Skeletal muscle cell (primary cell): ENCODE measurements around the gene SUMF1.

Experiments
- DNase-seq: peaks from one replicate; pipeline ENCODE4 v3.0.0-alpha.2; 2010; ENCODE audit warnings: low read depth
- H3K4me3 ChIP-seq: 2 replicates; pipeline ENCODE4 v1.5.1; 2011; ENCODE audit warnings: low read depth, mild to moderate bottlenecking, control low read depth, low read length, moderate library complexity

The SUMF1 gene

DNA sequence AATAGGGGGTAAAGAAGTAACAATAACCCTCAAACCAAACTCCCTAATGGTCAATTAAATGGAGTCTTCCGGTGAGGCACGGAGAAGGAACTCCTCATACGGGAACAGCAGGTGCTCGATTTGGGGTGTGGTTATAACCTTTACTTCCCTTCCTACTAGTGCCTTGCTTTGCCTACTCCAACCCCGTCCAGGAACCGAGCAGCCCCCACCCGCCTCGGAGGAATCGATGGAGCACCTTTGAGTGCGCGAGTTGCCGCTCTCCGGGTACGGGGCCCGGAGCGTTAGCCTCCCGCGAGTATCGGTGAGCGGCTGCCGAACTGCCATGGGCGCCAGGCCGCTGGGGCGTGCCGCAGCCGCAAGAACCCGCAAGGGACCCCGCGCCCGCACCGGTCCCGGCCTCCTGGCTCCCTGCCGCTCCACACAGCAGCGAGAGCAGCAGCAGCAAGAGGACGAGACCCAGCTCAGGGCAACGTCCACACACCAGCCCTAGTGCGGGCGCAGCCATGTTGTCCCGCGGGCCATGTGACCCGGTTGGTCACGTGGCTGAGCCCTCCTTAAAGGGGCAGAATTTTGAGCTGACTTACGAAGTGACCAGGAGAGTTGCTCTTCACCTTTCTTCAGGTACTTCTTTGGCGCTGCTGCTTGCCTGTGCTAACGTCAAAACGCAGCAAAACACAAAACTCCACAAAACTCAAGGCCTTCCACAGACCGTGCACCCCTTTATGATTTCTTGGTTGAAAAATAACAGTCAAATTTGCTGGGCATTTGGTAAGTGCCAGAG, at the start of gene SUMF1:
SUMF1 (minus strand) TSS at position 529 of the 781 bp plus-strand sequence; CDS start at position 505, 24 bp downstream.
- H3K4me3 ChIP-seq, result peak within 1 kb of the TSS; percentile 64
- peak; percentile 35 for DNase-seq

DNA sequence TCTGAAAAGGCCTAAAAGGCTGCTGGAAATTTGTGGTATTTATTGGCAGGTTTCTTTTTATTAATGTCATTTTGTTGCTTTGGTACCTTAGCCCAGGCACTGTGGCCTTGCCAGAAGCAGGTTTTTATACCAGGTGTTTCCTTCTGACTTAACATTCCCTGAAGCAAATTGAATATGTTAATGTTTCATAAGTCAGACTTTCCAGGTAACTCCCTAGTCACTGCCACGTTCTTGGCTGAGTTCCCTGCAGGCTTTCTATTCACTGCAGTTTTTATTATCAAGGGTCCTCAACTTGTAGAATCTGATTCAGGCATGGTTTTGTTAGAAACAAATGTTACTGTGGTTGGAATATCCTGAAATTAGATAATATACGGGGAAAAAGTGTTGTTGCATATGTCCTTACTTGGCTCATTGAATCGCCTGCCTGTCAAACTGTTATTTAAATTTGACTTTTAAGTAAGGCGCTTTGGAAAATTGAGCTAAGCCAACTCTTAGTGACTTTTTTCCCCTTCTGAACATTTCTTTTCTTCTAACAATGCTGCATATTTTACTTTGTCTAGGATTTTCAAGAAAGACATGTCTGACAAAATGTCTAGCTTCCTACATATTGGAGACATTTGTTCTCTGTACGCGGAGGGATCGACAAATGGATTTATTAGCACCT, 49.0 kb upstream of the SUMF1 start:
- H3K4me3 ChIP-seq, result no peak overlapping the region
- no peak for DNase-seq

DNA sequence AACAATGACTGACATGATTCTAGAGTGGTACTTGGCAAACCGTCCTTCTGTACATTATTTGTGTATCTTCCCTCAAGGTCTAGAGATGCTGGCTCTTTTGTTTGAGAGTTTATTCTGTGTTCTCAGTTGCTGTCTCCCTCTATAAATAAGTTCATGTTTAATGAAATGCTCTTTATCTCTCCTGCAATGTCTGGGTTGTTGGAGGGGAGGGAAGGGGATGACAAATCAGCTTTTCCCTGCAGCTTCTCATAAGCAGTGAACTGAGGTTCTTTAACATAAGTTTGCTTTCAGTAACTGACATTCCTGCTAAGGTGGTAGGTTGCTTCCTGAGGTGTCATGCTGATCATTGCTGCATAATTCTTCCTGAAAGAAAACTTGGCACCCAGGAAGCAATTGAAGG, 47.8 kb upstream of the SUMF1 start:
- DNase-seq, result no peak
- no peak overlapping the region for H3K4me3 ChIP-seq

DNA sequence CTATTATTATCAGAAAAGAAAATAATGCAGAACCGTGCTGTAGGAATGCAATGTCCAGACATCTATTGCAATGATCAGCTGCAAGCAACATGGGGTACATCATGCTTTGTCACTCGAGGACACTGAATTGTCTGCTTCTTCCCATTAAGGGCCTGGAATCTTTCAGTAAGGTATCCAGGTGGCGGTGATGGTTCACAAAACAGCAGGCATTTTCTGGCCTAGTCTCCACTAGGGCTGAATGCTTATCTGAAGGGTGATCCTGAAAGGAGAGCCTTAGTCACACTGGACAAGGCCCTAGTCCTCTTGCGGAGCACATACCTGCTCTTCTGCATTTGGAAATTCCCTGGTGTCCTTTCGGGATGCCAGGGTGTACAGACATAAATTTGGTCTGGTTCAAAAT, 47.3 kb upstream of the SUMF1 start:
- no peak for DNase-seq
- no peak overlapping the region for H3K4me3 ChIP-seq

DNA sequence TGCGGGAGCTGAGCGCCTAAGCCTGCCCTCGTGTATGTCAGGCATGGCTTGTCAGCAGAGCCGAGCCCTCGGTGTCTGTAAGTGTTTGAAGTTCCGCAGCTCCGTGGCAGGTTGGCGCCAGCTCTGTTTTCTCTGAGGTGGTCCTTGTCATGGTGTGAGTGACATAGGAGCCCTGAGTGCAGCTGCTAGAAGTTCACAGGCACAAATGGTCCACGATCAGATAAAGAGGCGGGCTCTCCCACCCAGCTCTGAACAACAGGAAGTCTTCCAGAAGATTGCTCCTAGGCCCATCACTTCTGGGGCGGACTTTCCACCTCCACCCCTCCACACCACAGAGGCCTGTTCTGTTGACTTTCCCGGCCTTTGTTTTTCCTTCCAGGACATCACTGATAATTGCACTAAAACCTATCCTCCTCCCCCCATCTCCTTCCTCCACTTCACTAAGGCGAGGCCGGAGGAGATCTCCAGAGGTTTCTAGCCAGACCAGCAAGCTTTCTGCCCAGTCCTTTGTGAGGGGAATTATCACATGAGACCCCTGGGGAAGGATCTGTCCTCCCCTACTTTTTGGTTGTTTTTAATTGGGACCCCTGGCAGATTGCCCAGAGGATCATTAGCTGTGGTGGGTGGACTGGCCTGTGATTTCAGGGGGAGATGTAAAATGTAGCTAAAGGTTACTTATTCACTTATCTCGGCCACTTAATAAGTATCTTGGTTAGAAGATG, 46.0 kb upstream of the SUMF1 start:
- H3K4me3 ChIP-seq, result no peak overlapping the region
- no peak for DNase-seq

DNA sequence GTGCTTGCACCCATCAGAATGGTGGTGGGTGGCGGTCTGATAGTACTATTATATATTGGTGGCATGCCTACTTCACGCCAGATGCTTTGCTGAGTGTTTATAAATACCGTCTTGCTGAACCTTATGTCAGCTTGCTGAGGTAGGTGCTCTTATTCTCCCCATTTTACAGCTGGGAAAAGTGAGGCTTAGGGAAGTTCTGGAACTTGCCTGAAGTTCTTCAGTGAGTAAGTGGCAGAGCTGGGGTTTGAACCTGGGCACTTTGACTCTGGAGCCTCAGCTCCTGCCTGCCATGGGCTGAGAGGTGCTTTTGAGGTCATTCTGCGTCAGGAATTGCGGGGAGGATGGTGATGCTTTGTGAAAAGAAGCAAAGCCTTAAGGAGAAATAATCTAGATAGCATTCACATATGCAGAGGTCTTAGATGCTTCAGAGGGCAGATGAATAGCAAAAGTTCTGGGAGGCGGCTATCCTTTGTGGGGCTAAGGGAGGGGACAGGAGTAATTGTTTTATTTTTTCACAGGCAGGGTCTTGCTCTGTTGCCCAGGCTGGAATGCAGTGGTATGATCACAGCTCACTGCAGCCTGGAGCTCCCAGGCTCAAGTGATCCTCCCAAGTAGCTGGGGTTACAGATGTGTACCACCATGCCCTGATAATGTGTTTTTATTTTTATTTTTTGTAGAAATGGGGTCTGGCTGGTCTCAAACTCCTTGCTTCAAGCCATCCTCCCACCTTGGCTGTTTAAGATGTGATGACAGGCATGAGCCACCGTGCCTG, 44.6 kb upstream of the SUMF1 start:
- no peak for DNase-seq
- H3K4me3 ChIP-seq, result no peak overlapping the region

DNA sequence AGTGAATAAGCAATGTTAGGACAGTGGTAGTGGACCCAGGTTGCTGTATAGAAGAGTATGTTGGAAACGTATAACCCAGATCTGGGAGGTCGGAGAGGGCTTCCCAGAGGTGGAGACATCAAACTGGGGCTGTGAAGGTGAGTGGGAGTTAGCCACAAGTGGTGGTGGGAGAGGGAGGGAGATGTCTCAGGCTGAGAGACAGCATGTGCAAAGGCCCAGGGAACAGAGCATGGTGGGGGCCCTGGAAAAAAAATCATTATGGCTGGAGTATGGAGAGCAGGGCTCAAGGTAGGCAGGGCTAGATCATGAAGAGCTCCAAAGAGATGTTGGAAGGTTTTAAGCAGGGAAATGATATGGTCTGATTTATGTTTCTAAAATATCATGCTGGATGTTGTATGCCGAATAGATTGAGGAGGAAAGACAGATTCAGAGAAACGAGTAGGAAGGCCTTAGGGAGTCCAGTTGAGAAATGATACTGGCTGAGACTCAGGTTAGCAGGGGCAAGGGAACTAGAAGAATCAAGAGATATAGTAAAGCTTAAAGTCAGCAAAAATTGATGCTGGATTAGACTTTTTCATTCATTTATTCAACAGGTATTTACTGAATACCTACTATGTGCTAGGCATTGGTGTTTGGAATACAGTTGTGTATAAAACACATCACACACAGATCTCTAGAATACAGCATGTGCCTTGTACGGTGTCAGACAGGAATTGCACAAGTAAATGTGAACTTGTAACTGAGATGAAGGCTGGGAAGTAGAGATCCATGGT, 43.1 kb upstream of the SUMF1 start:
- DNase-seq, result no peak
- no peak overlapping the region for H3K4me3 ChIP-seq

DNA sequence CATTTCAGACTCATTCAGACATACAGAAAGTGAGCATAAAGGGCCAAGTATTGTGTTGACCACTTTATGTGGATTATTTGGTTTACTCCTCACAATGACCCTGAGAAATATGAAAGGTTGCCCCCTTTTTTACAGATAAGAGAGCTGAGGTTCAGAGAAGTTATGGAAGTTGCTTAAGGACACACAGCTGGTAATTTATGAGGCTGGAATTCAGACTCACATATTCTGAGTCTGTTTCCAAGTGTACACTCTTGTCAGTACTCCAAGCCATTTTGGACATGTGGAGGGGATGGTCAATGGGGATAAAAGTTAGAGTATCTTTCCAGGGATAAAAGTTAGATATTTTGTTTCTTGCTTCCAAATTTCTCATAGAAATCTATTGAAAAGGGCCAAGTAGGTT, 42.0 kb upstream of the SUMF1 start:
- no peak for DNase-seq
- H3K4me3 ChIP-seq, result no peak overlapping the region

DNA sequence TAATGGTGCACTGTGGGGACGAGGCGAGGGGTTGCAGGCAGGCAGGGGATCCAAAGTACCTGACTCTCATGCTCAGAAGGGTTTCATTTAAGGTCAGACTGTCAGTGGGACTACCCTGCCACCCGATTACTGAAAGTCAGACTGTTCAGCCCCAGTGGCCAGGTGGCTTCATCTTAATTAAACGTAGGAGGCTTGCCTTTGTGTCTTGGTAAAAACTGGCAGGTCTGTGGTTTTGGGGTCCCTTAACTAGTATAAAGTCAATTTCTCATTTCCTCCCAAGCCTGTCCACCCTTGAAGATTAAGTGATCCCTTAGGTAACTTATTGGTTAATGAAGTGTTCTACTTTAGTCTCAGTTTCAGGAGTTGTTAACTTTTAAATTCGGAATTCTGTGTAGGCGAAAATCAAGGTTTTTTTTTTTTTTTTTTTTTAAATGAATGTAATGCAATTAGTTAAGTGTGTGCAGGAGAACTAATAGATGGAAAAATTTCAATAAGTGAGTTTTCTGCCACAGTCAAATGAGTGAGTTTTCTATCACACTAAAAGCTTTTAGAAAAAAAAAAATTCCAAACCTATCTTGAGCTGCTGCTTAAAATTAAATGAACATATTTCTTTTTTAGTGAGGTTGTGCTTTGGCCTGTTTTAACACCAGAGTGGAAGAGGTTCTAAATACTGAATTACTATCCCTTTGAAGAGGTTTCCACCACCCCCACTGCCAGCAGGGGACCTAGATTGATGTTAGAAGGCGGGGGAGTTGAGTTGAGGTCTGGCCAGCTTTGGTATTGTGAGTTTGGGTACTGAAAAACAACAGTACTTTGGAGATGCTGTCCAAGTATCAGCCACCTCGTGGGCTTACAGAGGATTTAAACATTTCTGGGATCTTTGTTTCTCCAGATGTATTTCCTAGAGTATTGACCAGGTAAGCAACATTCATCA, 41.2 kb upstream of the SUMF1 start:
- no peak overlapping the region for H3K4me3 ChIP-seq
- no peak for DNase-seq

DNA sequence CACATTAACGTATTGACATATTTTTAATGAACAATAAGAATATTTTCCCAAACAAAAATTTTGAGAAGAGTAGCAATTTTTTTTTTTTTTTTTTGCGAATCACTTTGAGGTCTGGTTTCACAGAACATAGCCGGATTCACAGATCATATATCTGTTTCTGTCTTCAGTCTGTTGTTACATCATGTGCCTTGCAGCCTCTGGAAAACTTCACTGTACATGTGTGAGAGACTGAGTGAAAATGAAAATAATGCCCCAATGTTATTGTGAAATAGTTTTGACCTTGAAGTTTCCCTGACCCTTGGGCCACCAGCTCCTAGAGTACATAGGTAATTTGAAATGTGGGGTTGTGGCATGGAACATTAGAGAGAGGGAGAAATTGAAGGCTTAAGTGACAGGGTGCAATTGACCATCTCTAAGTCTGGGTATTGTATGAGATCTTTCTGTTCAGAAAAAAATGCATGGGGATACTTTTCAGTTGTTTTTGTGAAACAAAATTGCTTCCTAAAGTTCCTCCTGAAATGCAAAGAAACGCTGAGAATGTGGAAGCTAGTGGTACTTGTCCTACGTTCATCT, 40.0 kb upstream of the SUMF1 start:
- peak; percentile 43 for DNase-seq
- no peak overlapping the region for H3K4me3 ChIP-seq

DNA sequence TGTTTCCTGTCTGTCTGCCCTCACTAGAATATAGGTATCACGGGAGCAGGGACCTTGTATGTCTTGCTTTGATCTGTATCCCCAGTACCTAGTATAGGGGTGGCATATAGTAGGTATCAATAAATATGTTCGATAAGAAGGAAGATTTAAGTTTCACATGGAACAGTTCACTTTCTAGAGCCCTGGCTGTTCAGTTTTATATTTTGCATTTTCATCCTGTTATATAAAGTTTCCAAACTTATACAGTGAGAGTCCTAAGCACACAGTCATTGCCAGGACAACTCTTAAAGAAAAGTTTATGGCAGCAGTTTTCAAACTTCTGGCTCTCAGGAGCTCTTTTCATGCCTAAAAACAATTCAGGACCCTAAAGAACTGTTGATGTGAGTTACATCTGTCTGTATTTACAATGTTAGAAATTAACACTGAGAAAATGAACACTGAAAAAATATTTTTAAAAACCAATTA, 39.5 kb upstream of the SUMF1 start:
- H3K4me3 ChIP-seq, result no peak overlapping the region
- no peak for DNase-seq

DNA sequence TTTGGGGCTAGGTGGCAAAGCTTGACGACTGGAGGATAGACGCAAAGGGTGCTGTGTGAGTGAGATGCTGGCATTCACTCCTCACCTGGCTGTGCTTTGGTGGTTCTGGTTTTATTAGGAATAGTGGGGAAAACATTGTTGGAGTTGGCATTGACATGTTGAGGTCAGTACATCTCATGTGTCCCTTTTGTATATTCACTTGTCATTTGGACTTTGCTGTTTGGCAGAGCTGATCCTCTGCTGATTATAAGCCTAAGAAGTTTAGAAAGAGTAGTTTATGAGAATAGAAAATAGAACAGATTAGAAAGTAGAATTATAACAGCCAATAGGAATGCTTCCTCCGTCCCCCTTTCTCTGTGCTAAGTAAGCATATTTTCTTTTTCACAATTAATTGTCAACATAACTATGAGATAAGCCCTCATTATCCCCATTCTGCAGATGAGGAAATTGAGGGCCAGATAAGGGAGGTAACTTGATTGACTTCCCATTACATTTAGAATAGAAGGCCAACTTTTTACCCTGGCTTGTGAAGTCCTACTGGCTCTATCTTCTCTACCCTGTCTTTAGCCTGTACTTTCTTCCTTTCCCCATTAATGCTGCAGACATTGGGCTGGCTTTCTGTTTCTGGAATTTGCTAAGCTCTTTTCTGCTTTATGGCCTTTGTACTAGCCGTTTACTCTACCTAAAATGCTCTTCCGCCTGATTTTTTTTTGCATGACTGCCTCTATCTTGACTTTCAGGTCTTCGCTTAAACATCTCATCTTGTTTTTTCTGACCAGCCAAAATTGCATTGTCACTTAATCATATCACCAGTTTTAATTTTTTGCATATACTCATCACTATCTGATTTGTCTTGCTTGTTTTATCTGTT, 38.9 kb upstream of the SUMF1 start:
- no peak for DNase-seq
- H3K4me3 ChIP-seq, result no peak overlapping the region

DNA sequence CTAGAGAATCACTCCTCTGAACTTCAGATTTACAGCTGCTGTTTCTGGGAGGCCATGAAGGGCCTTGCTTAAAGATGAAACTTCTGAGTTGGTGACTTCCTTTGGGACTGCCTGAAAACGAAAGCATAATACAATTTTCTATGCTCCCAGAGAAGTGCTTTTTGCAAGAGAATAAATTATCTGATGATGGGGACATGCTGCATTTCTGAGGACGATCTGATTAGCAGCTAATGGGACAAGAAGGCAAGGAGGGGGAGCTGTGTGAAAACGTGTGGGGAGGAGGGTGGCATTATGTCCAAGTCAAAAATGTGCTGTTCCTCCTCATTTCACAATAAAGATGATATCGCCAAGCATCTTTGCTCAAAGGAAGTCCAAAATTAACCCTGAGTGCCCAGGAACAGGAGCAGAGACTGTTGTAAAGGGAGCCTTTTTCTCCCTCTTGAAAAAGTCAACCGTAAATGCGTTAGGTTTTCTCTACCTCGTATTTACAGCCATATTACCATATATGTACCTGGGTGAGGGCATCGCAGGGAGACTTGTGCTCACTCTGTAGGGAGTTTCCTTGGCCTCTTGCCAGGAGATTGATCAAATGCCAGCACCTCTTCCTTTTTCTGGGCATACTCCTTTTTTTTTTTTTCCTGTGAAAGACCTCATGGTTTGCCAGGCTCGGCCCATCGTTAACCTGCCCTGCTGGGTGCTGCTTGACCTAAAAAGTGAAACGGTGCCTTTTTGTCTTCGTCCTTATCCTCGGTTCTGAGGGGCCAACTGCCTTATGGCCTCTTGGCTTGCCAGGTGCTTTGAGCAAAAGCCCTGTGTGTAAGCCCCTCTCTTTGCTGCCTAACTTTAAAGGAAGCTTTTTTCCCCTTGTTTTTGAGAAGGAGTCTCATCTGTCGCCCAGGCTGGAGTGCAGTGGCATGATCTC, 37.5 kb upstream of the SUMF1 start:
- H3K4me3 ChIP-seq, result no peak overlapping the region
- DNase-seq, result no peak

DNA sequence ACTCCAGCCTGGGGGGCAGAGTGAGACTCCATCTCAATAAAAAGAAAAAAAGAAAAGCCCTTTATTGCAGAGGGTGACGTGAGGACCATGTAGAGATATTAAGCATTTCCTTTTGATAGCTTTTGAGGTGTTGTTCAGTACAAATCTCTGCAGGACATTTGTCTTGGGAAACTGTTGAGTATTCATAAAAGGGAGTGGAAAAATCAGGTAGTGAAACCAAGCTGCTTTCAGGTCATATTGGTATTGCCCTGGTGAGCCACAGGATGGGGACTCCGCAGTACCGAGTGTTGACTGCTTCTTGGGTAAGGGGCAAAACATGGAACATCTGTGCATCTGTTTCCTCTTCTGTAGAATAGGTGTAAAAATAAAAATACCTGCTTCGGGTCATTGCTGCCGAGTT, 36.0 kb upstream of the SUMF1 start:
- no peak for DNase-seq
- no peak overlapping the region for H3K4me3 ChIP-seq

DNA sequence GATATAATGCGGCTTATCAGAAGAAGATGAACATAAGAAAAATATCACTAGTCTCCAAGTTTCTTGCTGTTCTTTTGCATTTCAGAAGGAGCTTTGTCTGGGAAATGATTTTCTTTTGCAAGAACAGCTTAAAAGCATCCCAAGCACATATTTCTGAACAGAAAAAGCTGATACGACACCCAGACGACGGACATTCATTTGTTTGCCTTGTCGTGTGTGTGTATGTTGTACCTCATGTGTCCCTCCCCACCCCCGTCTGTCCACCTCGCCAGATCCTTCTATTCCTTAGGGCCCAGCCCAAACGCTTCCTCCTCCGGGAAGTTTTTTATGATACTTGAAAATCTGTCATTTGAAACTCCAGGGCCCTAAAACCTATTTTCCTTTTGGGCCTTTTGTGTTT, 34.9 kb upstream of the SUMF1 start:
- no peak overlapping the region for H3K4me3 ChIP-seq
- DNase-seq, result no peak

DNA sequence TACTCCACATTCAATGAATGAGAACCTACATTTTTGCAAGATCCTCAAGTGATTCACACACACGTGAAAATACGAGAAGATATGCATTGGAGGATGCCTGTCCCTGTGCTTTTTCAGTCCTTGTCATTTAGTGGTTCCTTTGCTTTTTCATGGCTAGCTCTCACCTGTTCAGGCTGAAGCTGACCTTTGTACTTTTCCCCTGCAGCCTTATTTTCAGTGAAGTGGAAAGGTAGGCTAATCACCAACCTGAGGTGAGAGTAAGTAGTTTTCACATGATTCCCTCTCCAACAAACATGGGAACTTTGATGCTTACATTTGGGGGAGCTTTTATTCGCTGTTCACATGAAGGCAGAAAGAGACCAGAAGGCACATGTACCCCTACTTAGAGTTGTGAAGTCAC, 34.4 kb upstream of the SUMF1 start:
- no peak for DNase-seq
- H3K4me3 ChIP-seq, result no peak overlapping the region
